H1 (cell line): Measurements from ENCODE around the gene GNG4. TPM values are rescaled to one million over a fixed set of nuclear protein-coding genes. Genes with fewer than 3 reads are reported as not detected.

ENCODE experiments used
- CTCF ChIP-seq, 3 experiments: IDR thresholded peaks; 1 replicate in 2 of 3; 2 replicates in 1 of 3; pipeline versions ENCODE4 v1.5.1 to v1.6.1; 2011; ENCODE audit warnings: low read length in 3 of 3, mild to moderate bottlenecking in 3 of 3, inconsistent platforms in 2 of 3, low read depth in 1 of 3, moderate library complexity in 1 of 3; ENCODE audit not compliant: insufficient read depth in 1 of 3; ENCODE audit errors: control extremely low read depth in 1 of 3
- RFX5 ChIP-seq: IDR thresholded peaks from 2 replicates; pipeline ENCODE4 v1.6.1; 2011; ENCODE audit warnings: low read depth, low read length, improper control_type of control experiment, borderline replicate concordance
- TEAD4 ChIP-seq: IDR thresholded peaks from 2 replicates; pipeline ENCODE4 v1.6.1; 2012; ENCODE audit warnings: low read depth, low read length, inconsistent platforms, mixed read lengths
- polyA plus RNA-seq, 7 experiments: library from polyadenylated mRNA; depleted of rRNA in 3 of 7; stranded (reverse) in 5 of 7; unstranded in 2 of 7; fragments of >200 nt in 5 of 7; fragments of 200-250 nt in 2 of 7; gene quantifications; 1 replicate in 5 of 7; 2 replicates in 1 of 7; 4 replicates in 1 of 7; pipeline versions ENCODE4 v1.2.1 to v1.2.3, GENCODE V29; 2011 to 2013; ENCODE audit warnings: missing spikeins in 2 of 7, mixed read lengths in 2 of 7
- total RNA-seq: library from RNA; stranded (reverse); fragmentation: NEBNext Ultra II Directional; extraction: Animal tissue kit (Norgen Biotek cat#: 25700); gene quantifications from 2 replicates; pipeline ENCODE4 v1.2.1, GENCODE V29; 2021

The GNG4 gene
- total and polyA plus RNA-seq, 2 of the 8 experiments (the other 6 are each of a cell fraction or from before 2014, with no cell fraction given), result 95.5 to 96.8 TPM

GRCh38 chr1:235651170-235651806 lies 1.7 kb upstream of the GNG4 start (continued):
- TF ChIP-seq CTCF (IDR thresholded peaks at IDR 0.05; ENCODE audit: control extremely low read depth in 1 of 3, insufficient read depth in 1 of 3, low read depth in 1 of 3, low read length in 3 of 3) (no peak), TEAD4 (no peak), RFX5 (no peak)
